Fibroblast of lung (primary cell): ENCODE data around the gene COL4A1.

Experiments
- EZH2 ChIP-seq: IDR thresholded peaks from 2 replicates; pipeline ENCODE4 v1.5.1; 2012; ENCODE audit warnings: low read length, control low read depth, mild to moderate bottlenecking; ENCODE audit errors: missing control alignments
- TF ChIP-seq, protein P1 (sequence below), 2 donors: IDR thresholded peaks in 1 of 2; conservative IDR thresholded peaks in 1 of 2; 1 replicate in 1 of 2; 2 replicates in 1 of 2; pipeline ENCODE4 v1.5.1; 2011 to 2012; ENCODE audit warnings: low read length in 2 of 2, control low read depth in 1 of 2, inconsistent platforms in 1 of 2, low read depth in 1 of 2, mild to moderate bottlenecking in 1 of 2

DNA sequence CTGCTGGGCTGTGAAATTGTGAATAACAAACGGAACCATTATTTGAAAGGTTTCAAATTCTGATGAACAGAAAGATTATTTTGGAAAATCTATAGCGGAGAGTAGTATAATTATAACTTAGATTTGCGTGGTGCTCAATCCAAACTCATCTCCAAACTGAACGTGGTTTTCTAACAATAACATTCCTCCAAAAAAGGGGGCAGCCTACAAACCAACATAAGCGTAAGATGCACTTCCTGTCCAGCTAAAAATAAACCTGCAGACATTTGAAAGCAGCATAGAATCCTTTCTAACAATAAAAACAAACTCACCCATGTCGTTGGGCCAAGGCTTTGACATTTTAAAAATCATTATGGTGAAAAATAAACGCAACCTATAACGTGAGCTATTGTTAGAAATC lies 178.4 kb downstream of the COL4A1 start:
- TF ChIP-seq, protein P1, sequence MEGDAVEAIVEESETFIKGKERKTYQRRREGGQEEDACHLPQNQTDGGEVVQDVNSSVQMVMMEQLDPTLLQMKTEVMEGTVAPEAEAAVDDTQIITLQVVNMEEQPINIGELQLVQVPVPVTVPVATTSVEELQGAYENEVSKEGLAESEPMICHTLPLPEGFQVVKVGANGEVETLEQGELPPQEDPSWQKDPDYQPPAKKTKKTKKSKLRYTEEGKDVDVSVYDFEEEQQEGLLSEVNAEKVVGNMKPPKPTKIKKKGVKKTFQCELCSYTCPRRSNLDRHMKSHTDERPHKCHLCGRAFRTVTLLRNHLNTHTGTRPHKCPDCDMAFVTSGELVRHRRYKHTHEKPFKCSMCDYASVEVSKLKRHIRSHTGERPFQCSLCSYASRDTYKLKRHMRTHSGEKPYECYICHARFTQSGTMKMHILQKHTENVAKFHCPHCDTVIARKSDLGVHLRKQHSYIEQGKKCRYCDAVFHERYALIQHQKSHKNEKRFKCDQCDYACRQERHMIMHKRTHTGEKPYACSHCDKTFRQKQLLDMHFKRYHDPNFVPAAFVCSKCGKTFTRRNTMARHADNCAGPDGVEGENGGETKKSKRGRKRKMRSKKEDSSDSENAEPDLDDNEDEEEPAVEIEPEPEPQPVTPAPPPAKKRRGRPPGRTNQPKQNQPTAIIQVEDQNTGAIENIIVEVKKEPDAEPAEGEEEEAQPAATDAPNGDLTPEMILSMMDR (conservative IDR thresholded peaks at IDR 0.05 in 1 of 2, IDR thresholded peaks at IDR 0.05 in 1 of 2; ENCODE audit: low read depth in 1 of 2, low read length in 2 of 2): no peak
- TF ChIP-seq EZH2: no peak
